Measurements from ENCODE around the gene GKAP1.

The GKAP1 gene

GRCh38 chr9:83701769-83702168 is 115.8 kb downstream of the GKAP1 start:
- peak overlapping the region; percentile 42 for H3K4me3 ChIP-seq (replicated peaks; ENCODE audit: low read depth, low read length)
- TF ChIP-seq CTCF (IDR thresholded peaks at IDR 0.05; ENCODE audit: insufficient read depth, low read length, poor library complexity, severe bottlenecking) = no peak
- H3K36me3 ChIP-seq (ENCODE audit: control insufficient read depth, insufficient read depth, low read length) = no peaks in the 10 kb centered on the region
- no peak for DNase-seq (ENCODE audit: extremely low read depth, insufficient read length)
- no peaks in the 10 kb centered on the region for H3K27me3 ChIP-seq (replicated peaks; ENCODE audit: control insufficient read depth, insufficient read depth, low read length)

- no peaks in the 10 kb centered on the region for H3K36me3 ChIP-seq (ENCODE audit: control insufficient read depth, insufficient read depth, low read length)
- no peak for TF ChIP-seq CTCF (IDR thresholded peaks at IDR 0.05; ENCODE audit: insufficient read depth, low read length, poor library complexity, severe bottlenecking)
- no peaks in the 10 kb centered on the region for H3K27me3 ChIP-seq (replicated peaks; ENCODE audit: control insufficient read depth, insufficient read depth, low read length)
- DNase-seq (ENCODE audit: extremely low read depth, insufficient read length) = no peak
- H3K4me3 ChIP-seq (replicated peaks; ENCODE audit: low read depth, low read length) = peak overlapping the region; percentile 15
These were observed 116.3 kb downstream of the GKAP1 start for GRCh38 chr9:83701286-83701685.

GRCh38 chr9:83699615-83700014 is 118.0 kb downstream of the GKAP1 start:
- no peak for DNase-seq (ENCODE audit: extremely low read depth, insufficient read length)
- no peak for TF ChIP-seq CTCF (IDR thresholded peaks at IDR 0.05; ENCODE audit: insufficient read depth, low read length, poor library complexity, severe bottlenecking)
- H3K27me3 ChIP-seq (replicated peaks; ENCODE audit: control insufficient read depth, insufficient read depth, low read length) = no peaks in the 10 kb centered on the region
- peak overlapping the region; percentile 11; the same call in 1 of the 2 replicates for H3K4me3 ChIP-seq (replicated peaks; ENCODE audit: low read depth, low read length)
- H3K36me3 ChIP-seq (ENCODE audit: control insufficient read depth, insufficient read depth, low read length) = no peaks in the 10 kb centered on the region

- no peak for DNase-seq (ENCODE audit: extremely low read depth, insufficient read length)
- Histone ChIP-seq H3K27me3 (replicated peaks; ENCODE audit: control insufficient read depth, insufficient read depth, low read length) (no peaks in the 10 kb centered on the region), H3K4me3 (replicated peaks; ENCODE audit: low read depth, low read length) (0 out of 2 replicates have a peak overlapping the region, but pooled peaks have one; percentile 11), H3K36me3 (ENCODE audit: control insufficient read depth, insufficient read depth, low read length) (no peaks in the 10 kb centered on the region)
- no peak for TF ChIP-seq CTCF (IDR thresholded peaks at IDR 0.05; ENCODE audit: insufficient read depth, low read length, poor library complexity, severe bottlenecking)
These were observed 118.5 kb downstream of the GKAP1 start for GRCh38 chr9:83698976-83699585.

- no peak overlapping the region for H3K4me3 ChIP-seq (replicated peaks; ENCODE audit: low read depth, low read length)
- TF ChIP-seq CTCF (IDR thresholded peaks at IDR 0.05; ENCODE audit: insufficient read depth, low read length, poor library complexity, severe bottlenecking) = no peak
- DNase-seq (ENCODE audit: extremely low read depth, insufficient read length) = no peak
- no peaks in the 10 kb centered on the region for H3K36me3 ChIP-seq (ENCODE audit: control insufficient read depth, insufficient read depth, low read length)
- H3K27me3 ChIP-seq (replicated peaks; ENCODE audit: control insufficient read depth, insufficient read depth, low read length) = no peaks in the 10 kb centered on the region
These were observed 126.1 kb downstream of the GKAP1 start for GRCh38 chr9:83691492-83691891.
